ENCODE measurements around the gene RERG.

The RERG gene

GRCh38 chr12:15216036-15216889, 5.0 kb downstream of the RERG start:
- DNase-seq, result no peak

GRCh38 chr12:15214851-15215601, 6.2 kb downstream of the RERG start:
- DNase-seq, result no peak

GRCh38 chr12:15212930-15213329, 8.3 kb downstream of the RERG start:
- DNase-seq, result no peak

- no peak for DNase-seq
Observed at GRCh38 chr12:15209782-15210181, 11.4 kb downstream of the RERG start.

- no peak for DNase-seq
Observed at GRCh38 chr12:15208871-15209656, 12.2 kb downstream of the RERG start.

- DNase-seq, result no peak
Observed at GRCh38 chr12:15208140-15208539, 13.1 kb downstream of the RERG start.

- DNase-seq, result no peak
Observed at GRCh38 chr12:15206831-15207389, 14.3 kb downstream of the RERG start.

- DNase-seq, result no peak
Observed at GRCh38 chr12:15206338-15206737, 14.9 kb downstream of the RERG start.

- no peak for DNase-seq
Observed at GRCh38 chr12:15205341-15206010, 15.7 kb downstream of the RERG start.

- no peak for DNase-seq
Observed at GRCh38 chr12:15201456-15201855, 19.8 kb downstream of the RERG start.

- DNase-seq, result no peak
Observed at GRCh38 chr12:15201056-15201455, 20.2 kb downstream of the RERG start.

GRCh38 chr12:15200641-15201040, 20.6 kb downstream of the RERG start:
- no peak for DNase-seq

GRCh38 chr12:15199930-15200329, 21.3 kb downstream of the RERG start:
- DNase-seq, result no peak

GRCh38 chr12:15196678-15197505, 24.3 kb downstream of the RERG start:
- no peak for DNase-seq

- DNase-seq, result no peak
Observed at GRCh38 chr12:15196221-15196620, 25.0 kb downstream of the RERG start.

- DNase-seq, result no peak
Observed at GRCh38 chr12:15194456-15195368, 26.5 kb downstream of the RERG start.

GRCh38 chr12:15193946-15194345, 27.3 kb downstream of the RERG start:
- DNase-seq, result no peak

- DNase-seq, result no peak
Observed at GRCh38 chr12:15192720-15193119, 28.5 kb downstream of the RERG start.

GRCh38 chr12:15188127-15188526, 33.1 kb downstream of the RERG start:
- DNase-seq, result no peak

GRCh38 chr12:15186597-15186996, 34.6 kb downstream of the RERG start:
- no peak for DNase-seq
